HepG2 (cell line): ENCODE data around the gene DTX2. TPM values are rescaled to one million over a fixed set of nuclear protein-coding genes. Genes with fewer than 3 reads are reported as not detected.
"Not testable (repeated sequence)": the region's sequence is repeated elsewhere in the genome, so short reads cannot be mapped to it uniquely, and the experiment has no call there.

Source experiments
- ATAC-seq: fragments of 200-7000 bp; cut with Tn5 transposase; 3 replicates; pipeline ENCODE4 v1.9.1; 2020; ENCODE audit warnings: mild to moderate bottlenecking, moderate library complexity
- BruUV-seq: library from RNA; stranded (reverse); fragments of 400-500 nt; replicated peaks from 2 replicates; lab custom pipeline; 2021; lab: Mats Ljungman, UMichigan
- CTCF ChIA-PET: fragments of 300-600 bp; formaldehyde crosslinking; extraction: SDS; loops from one replicate; lab custom pipeline; 2021; ENCODE audit warnings: low total read pairs, inconsistent platforms, low intra/inter-chr PET ratio; lab: Yijun Ruan, JAX
- POLR2A ChIA-PET: fragments of 350-600 bp; sonication (Branson Sonifier 250); formaldehyde crosslinking; loops from one replicate; lab custom pipeline; 2020; ENCODE audit warnings: antibody characterized with exemption, inconsistent platforms; lab: Yijun Ruan, JAX
- DNase-seq: peaks from one replicate; pipeline ENCODE4 v3.0.0-alpha.2; 2015; ENCODE audit warnings: low spot score
- FAIRE-seq: peaks from 3 replicates; lab custom pipeline; 2011; peaks lifted over from hg19 to GRCh38; lab: Jason Lieb, UNC
- H2AFZ ChIP-seq: one replicate; pipeline ENCODE4 v1.6.1; 2011; ENCODE audit warnings: low read length, inconsistent platforms
- H3K27ac ChIP-seq: fragments of 300-600 bp; 3 replicates; pipeline ENCODE4 v1.8.0; 2011; ENCODE audit warnings: mixed run types, mild to moderate bottlenecking, mixed read lengths, low read length, inconsistent platforms; ENCODE audit not compliant: insufficient read depth; ENCODE audit errors: extremely low read length
- H3K27me3 ChIP-seq, 2 experiments: fragments of 200-600 bp in 1 of 2; 2 replicates in 1 of 2; 3 replicates in 1 of 2; pipeline versions ENCODE4 v1.6.0 to v1.8.0; 2011; ENCODE audit warnings: low read length in 2 of 2, mild to moderate bottlenecking in 2 of 2, moderate library complexity in 2 of 2, inconsistent platforms in 1 of 2; ENCODE audit not compliant: insufficient read depth in 2 of 2, control insufficient read depth in 1 of 2
- H3K36me3 ChIP-seq, 2 experiments: fragments of 200-600 bp in 1 of 2; replicated peaks in 1 of 2; 2 replicates in 1 of 2; 3 replicates in 1 of 2; pipeline versions ENCODE4 v1.5.1 to v1.8.0; 2011; ENCODE audit warnings: low read length in 2 of 2, inconsistent platforms in 1 of 2; ENCODE audit not compliant: insufficient read depth in 2 of 2, control insufficient read depth in 1 of 2
- H3K4me1 ChIP-seq: 2 replicates; pipeline ENCODE4 v1.5.1; 2012; ENCODE audit warnings: low read length, inconsistent platforms; ENCODE audit not compliant: insufficient read depth
- H3K4me2 ChIP-seq: 2 replicates; pipeline ENCODE4 v1.6.0; 2011; ENCODE audit warnings: low read depth, low read length, inconsistent platforms
- H3K4me3 ChIP-seq, 3 experiments: fragments of 200-600 bp in 1 of 3; sonication (generic), shearing (Covaris generic) in 1 of 3; replicated peaks in 1 of 3; 2 replicates each; pipeline ENCODE4 v1.5.1; 2011 to 2016; ENCODE audit warnings: low read length in 3 of 3, inconsistent platforms in 2 of 3, low read depth in 2 of 3, mild to moderate bottlenecking in 2 of 3, control low read depth in 1 of 3, mixed read lengths in 1 of 3; ENCODE audit not compliant: insufficient read depth in 1 of 3
- H3K79me2 ChIP-seq: one replicate; pipeline ENCODE4 v1.6.1; 2011; ENCODE audit warnings: low read length, inconsistent platforms; ENCODE audit not compliant: insufficient read depth
- H3K9ac ChIP-seq: 2 replicates; pipeline ENCODE4 v1.6.0; 2011; ENCODE audit warnings: mild to moderate bottlenecking, low read depth, low read length, inconsistent platforms; ENCODE audit not compliant: insufficient read depth
- H3K9me3 ChIP-seq: 2 replicates; pipeline ENCODE4 v1.5.1; 2012; ENCODE audit warnings: mild to moderate bottlenecking, low read length
- H4K20me1 ChIP-seq: 2 replicates; pipeline ENCODE4 v1.6.0; 2011; ENCODE audit warnings: inconsistent platforms, mild to moderate bottlenecking, low read length, moderate library complexity; ENCODE audit not compliant: insufficient read depth
- TMF1 ChIP-seq: sonication (generic); formaldehyde crosslinking; IDR thresholded peaks from 2 replicates; pipeline ENCODE4 v1.8.1; 2022; ENCODE audit warnings: low read depth, missing genetic modification reagents
- ZBTB20 ChIP-seq: sonication (generic); formaldehyde crosslinking; IDR thresholded peaks from 2 replicates; pipeline ENCODE4 v1.8.1; 2023; ENCODE audit warnings: missing genetic modification reagents, low read depth, mild to moderate bottlenecking, borderline replicate concordance
- ZMYM2 ChIP-seq: sonication (generic); formaldehyde crosslinking; IDR thresholded peaks from 2 replicates; pipeline ENCODE4 v1.8.0; 2022; ENCODE audit warnings: mild to moderate bottlenecking, missing genetic modification reagents
- ZNF770 ChIP-seq: sonication (generic); formaldehyde crosslinking; IDR thresholded peaks from 2 replicates; pipeline ENCODE4 v1.5.0; 2020; ENCODE audit warnings: mild to moderate bottlenecking, missing genetic modification reagents
- WGBS: methylation state at CpG from one replicate; pipeline ENCODE4 v1.1.6; 2017; ENCODE audit warnings: low lambda C conversion rate; 5-methylcytosine and 5-hydroxymethylcytosine counted together
- in situ Hi-C: cut with HindIII; loops from 2 replicates; pipeline ENCODE4 v1.10.0; 2017; ENCODE audit warnings: low pct_unique_long_range_greater_than_20kb; ENCODE audit not compliant: extremely low pct_ligation_motif_present
- intact Hi-C: fragments of 100-400 bp; cut with micrococcal nuclease; formaldehyde crosslinking; loops from one replicate; pipeline ENCODE4 v1.10.0; 2022; ENCODE audit not compliant: unreplicated experiment
- polyA plus RNA-seq, 8 experiments: library from polyadenylated mRNA; depleted of rRNA in 3 of 8; stranded (reverse) in 7 of 8; unstranded in 1 of 8; fragments of >200 nt; fragmentation: Illumina TruSeq in 4 of 8; extraction: Trizol in 4 of 8; gene quantifications; 2 replicates each; pipeline versions ENCODE4 v1.2.1 to v1.2.3, GENCODE V29; 2011 to 2016; ENCODE audit warnings: low read depth in 4 of 8, missing spikeins in 1 of 8, mixed read lengths in 1 of 8; ENCODE audit not compliant: insufficient read depth in 1 of 8
- total RNA-seq, 5 experiments: library from RNA; depleted of rRNA; stranded (reverse); fragments of >200 nt; fragmentation: Illumina TruSeq; extraction: Trizol; gene quantifications; 2 replicates each; pipeline ENCODE4 v1.2.3, GENCODE V29; 2016; ENCODE audit warnings: low read depth in 1 of 5

DTX2 gene
- total and polyA plus RNA-seq, 2 of the 13 experiments (the other 11 are each of a cell fraction or from before 2014, with no cell fraction given) = 5.5 to 6.2 TPM

- H3K27ac ChIP-seq = no peak overlapping the region
- 18% methylated on average over 5 of the region's 9 CpGs for WGBS
- in situ Hi-C loops = no loop called here
- no peak overlapping the region for H3K4me3 ChIP-seq
- CTCF ChIA-PET = no interaction called here
- no peak overlapping the region for H2AFZ ChIP-seq
- H3K9ac ChIP-seq = no peak overlapping the region
- no peak for DNase-seq
- peaks cover 5 to 24% of the 10 kb centered on the region in 2 experiments; a peak in 3 of 5 replicates for H3K27me3 ChIP-seq
- ATAC-seq = no peak
- H3K9me3 ChIP-seq = no peaks in the 10 kb centered on the region
- no peaks in the 10 kb centered on the region for H3K36me3 ChIP-seq
- no peak for TF ChIP-seq TMF1 (CRISPR knock-in tag)
- no peak for TF ChIP-seq ZBTB20 (CRISPR knock-in tag)
- no peak for TF ChIP-seq ZMYM2 (CRISPR knock-in tag)
- BruUV-seq = no TSS peak
- H3K79me2 ChIP-seq = no peaks in the 10 kb centered on the region
- H4K20me1 ChIP-seq = no peaks in the 10 kb centered on the region
- peaks cover 24% of the 10 kb centered on the region; the same call in 1 of the 2 replicates for H3K4me1 ChIP-seq
- no peak overlapping the region for H3K4me2 ChIP-seq
- POLR2A ChIA-PET = no interaction called here
- no peak for FAIRE-seq
- intact Hi-C loops = no loop called here
Measured at GRCh38 chr7:76425156-76425555, 36.4 kb upstream of the DTX2 start.

- not testable (repeated sequence) for H3K36me3 ChIP-seq
Measured at GRCh38 chr7:76425558-76425957, 36.0 kb upstream of the DTX2 start.

More at GRCh38 chr7:76425558-76425957, 36.0 kb upstream of the DTX2 start:
- FAIRE-seq, H3K79me2 ChIP-seq, DNase-seq, in situ Hi-C loops, H4K20me1 ChIP-seq, intact Hi-C loops, H3K9me3 ChIP-seq, POLR2A ChIA-PET, H3K4me3 ChIP-seq, H2AFZ ChIP-seq, H3K4me2 ChIP-seq, BruUV-seq, H3K27ac ChIP-seq, ATAC-seq, H3K9ac ChIP-seq, CTCF ChIA-PET: not testable (repeated sequence)
- WGBS = 53% methylated on average over 3 of the region's 4 CpGs
- H3K27me3 ChIP-seq = peaks cover 5 to 24% of the 10 kb centered on the region in 2 experiments; a peak in 3 of 5 replicates
- peaks cover 24% of the 10 kb centered on the region; the same call in 1 of the 2 replicates for H3K4me1 ChIP-seq
- TF ChIP-seq ZNF770 (CRISPR knock-in tag) = peak; percentile 52; the same call in 1 of the 2 replicates
